ENCODE results near the gene TOP3A. TPM values are rescaled to one million over a fixed set of nuclear protein-coding genes. Genes with fewer than 3 reads are reported as not detected.

The TOP3A gene
- total and polyA plus RNA-seq, 2 of the 13 experiments (the other 11 are each of a cell fraction or from before 2014, with no cell fraction given) = 16.9 to 36.8 TPM

- peak; percentile 89; the same call in 1 of the 2 replicates for TF ChIP-seq HMGXB3 (CRISPR knock-in tag; IDR thresholded peaks at IDR 0.05; ENCODE audit: borderline replicate concordance)
- TF ChIP-seq ZSCAN30 (CRISPR knock-in tag; IDR thresholded peaks at IDR 0.05) = no peak
- peak; percentile 89; the same call in 1 of the 2 replicates for TF ChIP-seq NKX3-1 (CRISPR knock-in tag; IDR thresholded peaks at IDR 0.05)
- peak; percentile 79 for TF ChIP-seq POGZ (CRISPR knock-in tag; IDR thresholded peaks at IDR 0.05)
- peak; percentile 83 for TF ChIP-seq HOXA3 (CRISPR knock-in tag; IDR thresholded peaks at IDR 0.05)
- TF ChIP-seq ZNF674 (CRISPR knock-in tag; IDR thresholded peaks at IDR 0.05; ENCODE audit: low read depth) = 0 out of 2 replicates have a peak, but pooled peaks have one; percentile 30
- peak; percentile 30; the same call in 1 of the 2 replicates for TF ChIP-seq FOXP4 (CRISPR knock-in tag; IDR thresholded peaks at IDR 0.05)
- no peak for TF ChIP-seq FOXA3 (CRISPR knock-in tag; IDR thresholded peaks at IDR 0.05)
- 0 out of 2 replicates have a peak, but pooled peaks have one; percentile 44 for TF ChIP-seq KLF6 (CRISPR knock-in tag; IDR thresholded peaks at IDR 0.05)
- peak; percentile 75; the same call in 1 of the 2 replicates for TF ChIP-seq MED13 (CRISPR knock-in tag; IDR thresholded peaks at IDR 0.05)
- TF ChIP-seq ZNF691 (CRISPR knock-in tag; IDR thresholded peaks at IDR 0.05; ENCODE audit: borderline replicate concordance, low read depth) = peak; percentile 52; the same call in 1 of the 2 replicates
- TF ChIP-seq ZNF761 (CRISPR knock-in tag; conservative IDR thresholded peaks at IDR 0.05) = peak; percentile 80; the same call in 1 of the 2 replicates
- peak; percentile 67 for TF ChIP-seq ZNF747 (CRISPR knock-in tag; IDR thresholded peaks at IDR 0.05; ENCODE audit: borderline replicate concordance)
- peak; percentile 74; the same call in 1 of the 2 replicates for TF ChIP-seq ZSCAN29 (CRISPR knock-in tag; conservative IDR thresholded peaks at IDR 0.05)
- no peak for TF ChIP-seq ZNF703 (CRISPR knock-in tag; IDR thresholded peaks at IDR 0.05; ENCODE audit: borderline replicate concordance)
- TF ChIP-seq HIVEP1 (CRISPR knock-in tag; IDR thresholded peaks at IDR 0.05) = no peak
- peak; percentile 84; the same call in 1 of the 2 replicates for TF ChIP-seq NFKB2 (CRISPR knock-in tag; IDR thresholded peaks at IDR 0.05; ENCODE audit: borderline replicate concordance)
- TF ChIP-seq ZNF124 (CRISPR knock-in tag; IDR thresholded peaks at IDR 0.05) = 0 out of 2 replicates have a peak, but pooled peaks have one; percentile 22
- no peak for TF ChIP-seq THAP8 (CRISPR knock-in tag; IDR thresholded peaks at IDR 0.05; ENCODE audit: borderline replicate concordance)
Observed at GRCh38 chr17:18363101-18364049, 48.6 kb upstream of the TOP3A start, which contains the start of gene SHMT1 (continued).

Measured in HepG2 (cell line).